Astrocyte of the cerebellum (primary cell): ENCODE data around the gene TPSG1.
"Not testable (repeated sequence)": the region's sequence is repeated elsewhere in the genome, so short reads cannot be mapped to it uniquely, and the experiment has no call there.

Source experiments
- DNase-seq: peaks from one replicate; pipeline ENCODE4 v3.0.0-alpha.2; 2011; ENCODE audit warnings: low read depth
- H3K4me3 ChIP-seq: 2 replicates; pipeline ENCODE4 v1.5.1; 2011; ENCODE audit warnings: mild to moderate bottlenecking, low read depth, low read length, moderate library complexity
- CTCF ChIP-seq: IDR thresholded peaks from 2 replicates; pipeline ENCODE4 v1.5.1; 2012; ENCODE audit warnings: low read length, low read depth, moderate library complexity, mild to moderate bottlenecking; ENCODE audit errors: missing control alignments
- in situ Hi-C: cut with HindIII; loops from 2 replicates; pipeline ENCODE4 v1.10.0; 2017; ENCODE audit warnings: low sequenced_read_pairs

Gene TPSG1

DNA sequence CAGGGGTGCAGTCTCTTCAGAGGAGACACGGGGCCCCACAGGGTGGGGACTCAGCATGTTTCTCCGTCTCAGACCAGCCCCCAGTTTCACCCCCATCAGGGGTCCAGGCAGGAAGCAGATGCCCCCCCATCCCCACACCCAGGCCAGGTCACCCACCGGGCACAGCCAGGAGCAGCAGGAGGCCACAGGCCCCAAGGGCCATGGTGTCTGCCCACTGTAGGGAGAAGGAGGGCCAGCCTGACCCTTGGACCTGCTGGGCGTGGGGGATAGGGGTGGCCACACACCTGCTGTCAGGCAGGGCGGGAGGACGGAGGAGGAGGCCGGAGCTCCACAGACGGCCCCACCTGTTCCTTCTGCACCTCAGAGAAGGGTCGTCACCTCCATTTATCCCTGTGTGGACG is at the start of gene TPSG1:
TSS of gene TPSG1 (minus strand) at position 218 of the 401 bp plus-strand sequence. CDS start at position 202, 16 bp downstream.
- DNase-seq = no peak
- no peak within 1 kb of the TSS for H3K4me3 ChIP-seq
- no peak for TF ChIP-seq CTCF
- in situ Hi-C loops = no loop called here

GRCh38 chr16:1274767-1275166 is 49.7 kb upstream of the TPSG1 start:
- H3K4me3 ChIP-seq = no peak overlapping the region
- in situ Hi-C loops = loop anchor here (25.0 kb wide), 2 partner anchors 113 to 137 kb away; no protein-coding TSS in a partner anchor
- no peak for DNase-seq
- no peak for TF ChIP-seq CTCF

DNA sequence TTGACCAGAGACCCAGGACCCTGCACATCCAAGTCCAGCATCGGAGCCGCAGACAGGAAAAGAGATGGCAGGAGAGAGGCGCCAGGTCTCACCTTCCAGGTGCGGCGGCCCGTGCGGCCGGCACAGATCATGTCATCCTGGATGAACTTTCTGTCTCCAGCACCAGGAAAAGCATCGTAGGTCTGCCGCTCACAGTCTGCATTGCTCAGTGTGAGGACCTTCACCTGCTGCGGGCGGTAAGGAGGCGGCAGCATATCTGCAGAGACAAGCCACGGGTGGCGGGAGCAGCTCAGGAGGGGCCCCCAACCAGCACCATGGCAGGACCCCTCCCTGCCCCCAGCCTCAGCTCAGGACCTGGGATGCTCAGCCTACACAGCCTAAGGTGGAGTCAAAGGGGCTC is 48.7 kb upstream of the TPSG1 start:
- TF ChIP-seq CTCF = no peak
- in situ Hi-C loops = no loop called here
- DNase-seq = no peak
- H3K4me3 ChIP-seq = no peak overlapping the region

GRCh38 chr16:1272453-1273198 is 47.6 kb upstream of the TPSG1 start:
- no peak for TF ChIP-seq CTCF
- DNase-seq = no peak
- in situ Hi-C loops = no loop called here
- no peak overlapping the region for H3K4me3 ChIP-seq

DNA sequence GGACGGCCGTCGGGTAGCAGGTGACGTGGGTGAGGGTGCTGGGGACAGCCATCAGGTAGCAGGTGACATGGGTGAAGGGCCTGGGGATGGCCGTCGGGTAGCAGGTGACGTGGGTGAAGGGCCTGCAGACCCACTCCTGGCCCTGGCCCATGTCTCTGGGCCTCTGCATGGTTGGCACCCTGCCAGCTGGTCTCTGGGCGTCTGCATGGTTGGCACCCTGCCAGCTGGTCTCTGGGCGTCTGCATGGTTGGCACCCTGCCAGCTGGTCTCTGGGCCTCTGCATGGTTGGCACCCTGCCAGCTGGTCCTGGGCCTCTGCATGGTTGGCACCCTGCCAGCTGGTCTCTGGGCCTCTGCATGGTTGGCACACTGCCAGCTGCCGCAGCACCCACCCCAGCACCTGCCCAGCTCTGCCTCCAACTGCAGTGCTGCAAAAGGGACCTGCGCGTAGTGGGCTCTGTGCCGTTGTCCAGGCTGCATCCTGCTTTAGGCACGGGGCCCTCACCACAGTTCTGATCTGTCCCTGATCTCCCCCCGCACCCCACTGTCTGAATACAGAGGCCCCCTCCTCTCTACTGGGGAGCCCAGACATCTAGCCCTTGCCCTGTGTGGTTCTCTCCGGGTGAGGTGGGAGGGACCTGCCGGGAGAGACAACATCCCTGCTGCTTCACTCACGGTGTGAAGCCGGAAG is 46.8 kb upstream of the TPSG1 start:
- H3K4me3 ChIP-seq, in situ Hi-C loops, DNase-seq: not testable (repeated sequence)

- in situ Hi-C loops = no loop called here
- no peak overlapping the region for H3K4me3 ChIP-seq
- TF ChIP-seq CTCF = no peak
Measured at GRCh38 chr16:1271380-1271723, 46.3 kb upstream of the TPSG1 start.

GRCh38 chr16:1269418-1269817 is 44.4 kb upstream of the TPSG1 start:
- H3K4me3 ChIP-seq, DNase-seq, in situ Hi-C loops: not testable (repeated sequence)

More at GRCh38 chr16:1271380-1271723, 46.3 kb upstream of the TPSG1 start:
- no peak for DNase-seq
